Measurements from ENCODE around the gene FABP3. TPM values are rescaled to one million over a fixed set of nuclear protein-coding genes. Genes with fewer than 3 reads are reported as not detected.
A peak's percentile ranks its signal among the peaks of the same experiment; 100 is the strongest.

The FABP3 gene
- polyA plus RNA-seq, 3 donors = not detected

GRCh38 chr1:31372051-31372450, 825 bp downstream of the FABP3 start:
- WGBS (ENCODE audit: insufficient coverage) = 100% methylated on average over 1 of the region's 3 CpGs
- Histone ChIP-seq H3K27ac (ENCODE audit: low read depth in 1 of 2, low read length in 2 of 2) (no peak overlapping the region), H3K9ac (ENCODE audit: insufficient read depth, low read length, poor library complexity, severe bottlenecking) (no peak overlapping the region), H3K79me2 (ENCODE audit: insufficient read depth, low read length) (no peaks in the 10 kb centered on the region), H3K4me1 (ENCODE audit: control insufficient read depth in 1 of 2, insufficient read depth in 2 of 2, low read length in 2 of 2) (peaks cover 12 to 16% of the 10 kb centered on the region in 2 donors), H3K36me3 (replicated peaks in 1 of 2; ENCODE audit: control insufficient read depth in 1 of 2, insufficient read depth in 2 of 2, low read length in 2 of 2) (peaks cover 0 to 7% of the 10 kb centered on the region in 2 donors), H3K4me2 (replicated peaks; ENCODE audit: extremely low read depth, low read length, poor library complexity, severe bottlenecking) (no peak overlapping the region), H3K4me3 (replicated peaks in 1 of 3; ENCODE audit: low read depth in 2 of 3, low read length in 3 of 3) (no peak overlapping the region), H2AFZ (ENCODE audit: insufficient read depth, low read depth, low read length, poor library complexity, severe bottlenecking) (no peak overlapping the region), H3K27me3 (ENCODE audit: control insufficient read depth in 2 of 2, insufficient read depth in 2 of 2, low read length in 2 of 2) (peaks cover 0 to 13% of the 10 kb centered on the region in 2 donors), H4K20me1 (ENCODE audit: insufficient read depth, low read length) (no peaks in the 10 kb centered on the region), H3K9me3 (replicated peaks in 1 of 2; ENCODE audit: control insufficient read depth in 1 of 2, insufficient read depth in 1 of 2, low read length in 2 of 2) (no peaks in the 10 kb centered on the region)
- TF ChIP-seq CTCF (IDR thresholded peaks at IDR 0.05) = no peak
- H3K36me3 Mint-ChIP-seq = peaks cover 5 to 13% of the 10 kb centered on the region in 2 donors
- intact Hi-C loops (cut with micrococcal nuclease) = no loop called here
- peaks cover 0 to 2% (median 0%) of the 10 kb centered on the region in 7 donors for H3K9me3 Mint-ChIP-seq
- H3K27me3 Mint-ChIP-seq (ENCODE audit: low read depth in 3 of 3) = peaks cover 18 to 24% (median 24%) of the 10 kb centered on the region in 3 donors
- no peak for DNase-seq
- peaks cover 21% of the 10 kb centered on the region for H3K4me1 Mint-ChIP-seq
- peak overlapping the region in 1 of 2 donors; percentile 75 for H3K4me3 Mint-ChIP-seq
- no peak overlapping the region for H3K27ac Mint-ChIP-seq

GRCh38 chr1:31371121-31371959, 1.5 kb downstream of the FABP3 start:
- no peak for TF ChIP-seq CTCF (IDR thresholded peaks at IDR 0.05)
- Histone ChIP-seq H3K4me2 (replicated peaks; ENCODE audit: extremely low read depth, low read length, poor library complexity, severe bottlenecking) (no peak overlapping the region), H3K4me1 (ENCODE audit: control insufficient read depth in 1 of 2, insufficient read depth in 2 of 2, low read length in 2 of 2) (peaks cover 12 to 16% of the 10 kb centered on the region in 2 donors), H2AFZ (ENCODE audit: insufficient read depth, low read depth, low read length, poor library complexity, severe bottlenecking) (no peak overlapping the region), H3K4me3 (replicated peaks in 1 of 3; ENCODE audit: low read depth in 2 of 3, low read length in 3 of 3) (no peak overlapping the region), H3K9ac (ENCODE audit: insufficient read depth, low read length, poor library complexity, severe bottlenecking) (no peak overlapping the region), H4K20me1 (ENCODE audit: insufficient read depth, low read length) (no peaks in the 10 kb centered on the region), H3K27me3 (ENCODE audit: control insufficient read depth in 2 of 2, insufficient read depth in 2 of 2, low read length in 2 of 2) (peaks cover 0 to 13% of the 10 kb centered on the region in 2 donors), H3K9me3 (replicated peaks in 1 of 2; ENCODE audit: control insufficient read depth in 1 of 2, insufficient read depth in 1 of 2, low read length in 2 of 2) (no peaks in the 10 kb centered on the region), H3K27ac (ENCODE audit: low read depth in 1 of 2, low read length in 2 of 2) (no peak overlapping the region), H3K79me2 (ENCODE audit: insufficient read depth, low read length) (no peaks in the 10 kb centered on the region), H3K36me3 (replicated peaks in 1 of 2; ENCODE audit: control insufficient read depth in 1 of 2, insufficient read depth in 2 of 2, low read length in 2 of 2) (peaks cover 3 to 14% of the 10 kb centered on the region in 2 donors)
- peaks cover 0 to 2% (median 0%) of the 10 kb centered on the region in 7 donors for H3K9me3 Mint-ChIP-seq
- intact Hi-C loops (cut with micrococcal nuclease) = no loop called here
- DNase-seq = peak in 2 of 3 donors; percentile 10 to 41
- no peak overlapping the region for H3K4me3 Mint-ChIP-seq
- 62% methylated on average over 6 of the region's 10 CpGs for WGBS (ENCODE audit: insufficient coverage)
- peaks cover 16 to 24% (median 24%) of the 10 kb centered on the region in 3 donors for H3K27me3 Mint-ChIP-seq (ENCODE audit: low read depth in 3 of 3)
- peak overlapping the region in 1 of 7 donors; percentile 72 for H3K27ac Mint-ChIP-seq
- H3K36me3 Mint-ChIP-seq = peaks cover 12 to 18% of the 10 kb centered on the region in 2 donors
- H3K4me1 Mint-ChIP-seq = peaks cover 21% of the 10 kb centered on the region
